Lower lobe of right lung (tissue), 2 donors: ENCODE data around the gene ETFDH. TPM values are rescaled to one million over a fixed set of nuclear protein-coding genes. Genes with fewer than 3 reads are reported as not detected.
"Not testable (repeated sequence)": the region's sequence is repeated elsewhere in the genome, so short reads cannot be mapped to it uniquely, and the experiment has no call there.

Experiments used
- ATAC-seq, 2 donors: fragments of 200-7000 bp; cut with Tn5 transposase; one replicate each; pipeline ENCODE4 v1.9.1; 2020 to 2022; ENCODE audit warnings: mild to moderate bottlenecking in 2 of 2, moderate library complexity in 2 of 2
- DNase-seq: peaks from one replicate; pipeline ENCODE4 v3.0.0-alpha.2; 2020
- H3K27ac ChIP-seq: fragments of 200-600 bp; one replicate; pipeline ENCODE4 v1.8.0; 2022
- H3K27me3 ChIP-seq: fragments of 200-600 bp; one replicate; pipeline ENCODE4 v1.8.0; 2022; ENCODE audit warnings: low read depth
- H3K36me3 ChIP-seq: fragments of 200-600 bp; one replicate; pipeline ENCODE4 v1.8.0; 2022; ENCODE audit warnings: mild to moderate bottlenecking
- H3K4me1 ChIP-seq: fragments of 200-600 bp; one replicate; pipeline ENCODE4 v1.8.0; 2022
- H3K4me3 ChIP-seq: fragments of 200-600 bp; one replicate; pipeline ENCODE4 v1.8.0; 2022; ENCODE audit warnings: mild to moderate bottlenecking
- H3K9me3 ChIP-seq: fragments of 200-600 bp; one replicate; pipeline ENCODE4 v1.8.0; 2022
- CTCF ChIP-seq: fragments of 200-600 bp; IDR thresholded peaks from one replicate; pipeline ENCODE4 v1.8.0; 2022; ENCODE audit warnings: antibody characterized with exemption, mild to moderate bottlenecking
- intact Hi-C: fragments of 100-400 bp; cut with DNase I; formaldehyde crosslinking; loops from one replicate; pipeline ENCODE4 v1.11.0; 2022
- total RNA-seq: library from RNA; stranded (reverse); fragmentation: NEBNext Ultra II Directional; extraction: Animal tissue kit (Norgen Biotek cat#: 25700); gene quantifications from one replicate; pipeline ENCODE4 v1.2.1, GENCODE V29; 2021
- donor health status: DM: no; HTN: yes; CAD: no; lungs with severe emphysema.

The ETFDH gene
- total RNA-seq, 1 donor from 2014 or later = 27.7 TPM

DNA sequence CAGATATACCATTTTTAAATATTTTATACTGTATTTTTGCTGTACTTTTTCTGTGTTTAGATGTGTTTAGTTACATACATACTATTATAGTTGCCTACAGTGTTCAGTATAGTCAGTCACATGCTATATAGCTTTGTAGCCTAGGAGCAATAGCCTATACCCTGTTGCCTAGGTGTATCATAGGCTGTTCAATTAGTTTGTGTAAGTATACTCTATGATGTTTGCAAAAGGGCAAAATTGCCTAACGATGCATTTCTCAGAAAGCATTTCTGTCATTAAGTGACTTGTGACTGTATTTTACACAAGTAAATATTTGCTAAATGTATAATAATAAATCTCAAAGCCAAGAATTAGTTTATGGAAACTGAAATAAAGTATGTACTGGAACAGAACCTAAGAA, 9.5 kb downstream of the ETFDH start:
- ATAC-seq = no peak

DNA sequence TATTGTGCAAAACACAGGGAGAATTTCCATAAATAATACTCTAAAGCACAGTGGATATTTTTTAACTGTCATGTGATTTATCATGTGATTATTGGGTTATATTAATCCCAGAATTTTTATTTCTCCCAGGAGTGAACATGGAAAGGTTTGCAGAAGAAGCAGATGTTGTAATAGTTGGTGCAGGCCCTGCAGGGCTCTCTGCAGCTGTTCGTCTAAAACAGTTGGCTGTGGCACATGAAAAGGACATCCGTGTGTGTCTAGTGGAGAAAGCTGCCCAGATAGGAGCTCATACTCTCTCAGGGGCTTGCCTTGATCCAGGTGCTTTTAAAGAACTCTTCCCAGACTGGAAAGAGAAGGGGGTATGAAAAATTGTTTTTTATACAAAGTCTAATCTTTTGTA, 10.0 kb downstream of the ETFDH start:
- DNase-seq (no peak), ATAC-seq (no peak)
- Histone ChIP-seq H3K36me3 (peaks cover 46% of the 10 kb centered on the region), H3K4me3 (no peak overlapping the region), H3K27me3 (no peaks in the 10 kb centered on the region), H3K27ac (no peak overlapping the region), H3K4me1 (no peaks in the 10 kb centered on the region), H3K9me3 (no peaks in the 10 kb centered on the region)
- intact Hi-C loops = no loop called here
- no peak for TF ChIP-seq CTCF

More for the DNA sequence above, 9.5 kb downstream of the ETFDH start:
- Histone ChIP-seq H3K27ac (no peak overlapping the region), H3K36me3 (peaks cover 46% of the 10 kb centered on the region), H3K4me3 (no peak overlapping the region), H3K4me1 (no peaks in the 10 kb centered on the region), H3K27me3 (no peaks in the 10 kb centered on the region), H3K9me3 (no peaks in the 10 kb centered on the region)
- intact Hi-C loops = no loop called here
- TF ChIP-seq CTCF = no peak
- no peak for DNase-seq

- H3K36me3 ChIP-seq = peaks cover 38% of the 10 kb centered on the region
Measured at GRCh38 chr4:158688813-158689212, 16.7 kb downstream of the ETFDH start.

DNA sequence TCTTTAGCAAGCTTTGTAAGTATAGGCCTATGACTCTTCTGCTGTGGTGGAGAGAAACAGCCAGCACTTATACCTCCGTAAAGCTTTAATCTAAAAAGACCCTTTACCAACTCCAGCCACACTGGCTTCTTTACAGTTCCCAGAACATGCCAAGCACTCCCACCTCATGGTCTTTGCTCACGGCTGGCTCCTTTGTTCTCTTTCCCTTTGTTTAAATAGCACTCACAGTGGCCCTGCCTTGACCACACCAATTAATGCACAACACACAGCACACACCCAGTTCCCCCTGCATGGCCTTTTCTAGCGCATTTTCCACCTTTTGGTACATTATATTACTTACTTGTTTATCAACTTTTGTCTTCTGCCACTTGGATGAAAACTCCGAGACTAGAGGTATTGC, 32.2 kb downstream of the ETFDH start:
- no peak for DNase-seq
- Histone ChIP-seq H3K4me3 (no peak overlapping the region), H3K36me3 (peaks cover 64% of the 10 kb centered on the region), H3K27ac (no peak overlapping the region), H3K4me1 (no peaks in the 10 kb centered on the region), H3K27me3 (no peaks in the 10 kb centered on the region), H3K9me3 (no peaks in the 10 kb centered on the region)
- no peak for ATAC-seq
- intact Hi-C loops = no loop called here
- no peak for TF ChIP-seq CTCF

More at GRCh38 chr4:158688813-158689212, 16.7 kb downstream of the ETFDH start:
- Histone ChIP-seq H3K9me3 (no peaks in the 10 kb centered on the region), H3K4me3 (no peak overlapping the region), H3K27me3 (no peaks in the 10 kb centered on the region), H3K27ac (no peak overlapping the region), H3K4me1 (no peaks in the 10 kb centered on the region)
- DNase-seq (no peak), ATAC-seq (no peak)
- intact Hi-C loops = no loop called here
- no peak for TF ChIP-seq CTCF

GRCh38 chr4:158710814-158711213, 38.7 kb downstream of the ETFDH start:
- Histone ChIP-seq H3K27me3 (no peaks in the 10 kb centered on the region), H3K36me3 (peaks cover 100% of the 10 kb centered on the region), H3K4me1 (no peaks in the 10 kb centered on the region), H3K4me3 (no peak overlapping the region), H3K27ac (no peak overlapping the region), H3K9me3 (no peaks in the 10 kb centered on the region)
- ATAC-seq (no peak), DNase-seq (no peak)
- no peak for TF ChIP-seq CTCF
- intact Hi-C loops = no loop called here

DNA sequence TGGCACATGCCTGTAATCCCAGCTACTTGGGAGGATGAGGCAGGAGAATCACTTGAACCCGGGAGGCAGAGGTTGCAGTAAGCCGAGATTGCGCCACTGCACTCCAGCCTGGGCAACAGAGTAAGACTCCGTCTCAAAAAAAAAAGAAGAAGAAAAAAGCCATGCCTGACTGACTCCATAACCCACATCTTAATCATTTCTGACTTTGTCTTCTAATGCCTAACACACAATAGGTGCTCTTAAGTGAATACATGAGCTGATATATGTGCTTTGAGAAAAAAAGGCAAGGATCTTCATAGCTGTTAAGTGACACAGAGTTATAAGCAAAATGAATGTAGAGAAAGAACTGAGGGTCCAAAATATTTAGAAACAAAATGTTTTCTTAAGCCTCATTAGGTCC, 40.5 kb downstream of the ETFDH start:
- H3K27me3 ChIP-seq, ATAC-seq, H3K27ac ChIP-seq, intact Hi-C loops, H3K4me1 ChIP-seq, DNase-seq, H3K4me3 ChIP-seq, H3K9me3 ChIP-seq: not testable (repeated sequence)
- H3K36me3 ChIP-seq = peaks cover 100% of the 10 kb centered on the region
